Neural cell (in vitro differentiated cells): ENCODE results near the gene RPL22. TPM values are rescaled to one million over a fixed set of nuclear protein-coding genes. Genes with fewer than 3 reads are reported as not detected.
A peak's percentile ranks its signal among the peaks of the same experiment; 100 is the strongest.

Source experiments
- H2AFZ ChIP-seq: fragments of 200-600, 300-800 bp; sonication (generic), shearing (Covaris generic); 2 replicates; pipeline ENCODE4 v1.6.0; 2014; ENCODE audit warnings: low read depth, mild to moderate bottlenecking, antibody characterized with exemption, low read length, moderate library complexity
- H3F3A ChIP-seq: fragments of 200-600 bp; shearing (Covaris generic); 2 replicates; pipeline ENCODE4 v1.6.1; 2016; ENCODE audit warnings: mild to moderate bottlenecking, moderate library complexity, mixed read lengths, antibody characterized with exemption, low read length; ENCODE audit not compliant: insufficient read depth, poor library complexity, severe bottlenecking
- H3K27ac ChIP-seq: fragments of 200-600, 300-800 bp; sonication (generic), shearing (Covaris generic); 2 replicates; pipeline ENCODE4 v1.5.1; 2014; ENCODE audit warnings: mild to moderate bottlenecking, low read length, moderate library complexity
- H3K27me3 ChIP-seq: fragments of 300-800, 200-600 bp; sonication (generic), shearing (Covaris generic); 2 replicates; pipeline ENCODE4 v1.6.0; 2014; ENCODE audit warnings: mild to moderate bottlenecking, low read depth, low read length, moderate library complexity; ENCODE audit not compliant: insufficient read depth
- H3K36me3 ChIP-seq: fragments of 300-800, 200-600 bp; sonication (generic), shearing (Covaris generic); 2 replicates; pipeline ENCODE4 v1.5.1; 2014; ENCODE audit warnings: mild to moderate bottlenecking, antibody characterized with exemption, low read length, moderate library complexity; ENCODE audit not compliant: insufficient read depth
- H3K4me2 ChIP-seq: fragments of 300-800, 200-600 bp; sonication (generic), shearing (Covaris generic); 2 replicates; pipeline ENCODE4 v1.6.0; 2014; ENCODE audit warnings: mild to moderate bottlenecking, low read length
- H3K4me3 ChIP-seq: fragments of 300-800, 200-600 bp; sonication (generic), shearing (Covaris generic); 2 replicates; pipeline ENCODE4 v1.5.1; 2014; ENCODE audit warnings: mild to moderate bottlenecking, low read length, moderate library complexity
- H3K79me2 ChIP-seq: fragments of 200-600 bp; shearing (Covaris generic); replicated peaks from 2 replicates; pipeline ENCODE4 v1.6.0; 2014; ENCODE audit warnings: mild to moderate bottlenecking, low read length, moderate library complexity; ENCODE audit not compliant: insufficient read depth
- H3K9ac ChIP-seq: fragments of 300-800, 200-600 bp; sonication (generic), shearing (Covaris generic); 2 replicates; pipeline ENCODE4 v1.6.1; 2016; ENCODE audit warnings: mild to moderate bottlenecking, low read length, mixed read lengths
- H3K9me2 ChIP-seq: fragments of 200-600 bp; shearing (Covaris generic); 2 replicates; pipeline ENCODE4 v1.6.1; 2016; ENCODE audit warnings: mild to moderate bottlenecking, low read length, mixed read lengths; ENCODE audit not compliant: insufficient read depth
- H3K9me3 ChIP-seq: fragments of 200-600, 300-800 bp; sonication (generic), shearing (Covaris generic); 2 replicates; pipeline ENCODE4 v1.6.1; 2016; ENCODE audit warnings: mild to moderate bottlenecking, mixed run types, low read length, moderate library complexity, mixed read lengths
- H4K20me1 ChIP-seq: fragments of 200-600 bp; shearing (Covaris generic); 2 replicates; pipeline ENCODE4 v1.6.1; 2016; ENCODE audit warnings: mild to moderate bottlenecking, mixed run types; ENCODE audit not compliant: insufficient read depth
- CTCF ChIP-seq: fragments of 450-650 bp; IDR thresholded peaks from 2 replicates; pipeline ENCODE4 v1.5.1; 2014; ENCODE audit warnings: antibody characterized with exemption, mild to moderate bottlenecking, moderate library complexity; ENCODE audit not compliant: poor library complexity, severe bottlenecking
- EP300 ChIP-seq: fragments of 450-650 bp; conservative IDR thresholded peaks from 2 replicates; pipeline ENCODE4 v1.6.1; 2014; ENCODE audit warnings: antibody characterized with exemption, mild to moderate bottlenecking, moderate library complexity; ENCODE audit not compliant: poor library complexity, severe bottlenecking
- EZH2 ChIP-seq: fragments of 200-600, 300-800 bp; shearing (Covaris generic), sonication (generic); IDR thresholded peaks from 2 replicates; pipeline ENCODE4 v1.6.1; 2014; ENCODE audit warnings: antibody characterized with exemption, low read length, borderline replicate concordance, mild to moderate bottlenecking; ENCODE audit not compliant: insufficient read depth, poor library complexity, severe bottlenecking
- MXI1 ChIP-seq: fragments of 450-650 bp; conservative IDR thresholded peaks from 2 replicates; pipeline ENCODE4 v1.6.1; 2014; ENCODE audit warnings: antibody characterized with exemption, mild to moderate bottlenecking; ENCODE audit not compliant: poor library complexity, severe bottlenecking
- POLR2AphosphoS5 ChIP-seq: IDR thresholded peaks from 2 replicates; pipeline ENCODE4 v1.6.1; 2012
- RAD21 ChIP-seq: fragments of 450-650 bp; conservative IDR thresholded peaks from 2 replicates; pipeline ENCODE4 v1.6.1; 2014; ENCODE audit warnings: antibody characterized with exemption, mild to moderate bottlenecking, moderate library complexity
- SMC3 ChIP-seq: fragments of 450-650 bp; conservative IDR thresholded peaks from 2 replicates; pipeline ENCODE4 v1.6.1; 2014; ENCODE audit warnings: antibody characterized with exemption, mild to moderate bottlenecking, moderate library complexity; ENCODE audit not compliant: poor library complexity
- TAF1 ChIP-seq: IDR thresholded peaks from 2 replicates; pipeline ENCODE4 v1.6.1; 2012; ENCODE audit warnings: low read depth
- polyA plus RNA-seq: library from polyadenylated mRNA; depleted of rRNA; stranded (reverse); fragments of >200 nt; gene quantifications from 2 replicates; pipeline ENCODE4 v1.2.3, GENCODE V29; 2014
- TF ChIP-seq, protein P1 (sequence below): IDR thresholded peaks from 2 replicates; pipeline ENCODE4 v1.6.1; 2012; ENCODE audit warnings: borderline replicate concordance

RPL22 gene
- polyA plus RNA-seq, 1 donor from 2014 or later = 294 TPM

- H3K4me2 ChIP-seq = peak overlapping the region; percentile 80
- peaks cover 62% of the 10 kb centered on the region for H3K27me3 ChIP-seq
- TF ChIP-seq, protein P1, sequence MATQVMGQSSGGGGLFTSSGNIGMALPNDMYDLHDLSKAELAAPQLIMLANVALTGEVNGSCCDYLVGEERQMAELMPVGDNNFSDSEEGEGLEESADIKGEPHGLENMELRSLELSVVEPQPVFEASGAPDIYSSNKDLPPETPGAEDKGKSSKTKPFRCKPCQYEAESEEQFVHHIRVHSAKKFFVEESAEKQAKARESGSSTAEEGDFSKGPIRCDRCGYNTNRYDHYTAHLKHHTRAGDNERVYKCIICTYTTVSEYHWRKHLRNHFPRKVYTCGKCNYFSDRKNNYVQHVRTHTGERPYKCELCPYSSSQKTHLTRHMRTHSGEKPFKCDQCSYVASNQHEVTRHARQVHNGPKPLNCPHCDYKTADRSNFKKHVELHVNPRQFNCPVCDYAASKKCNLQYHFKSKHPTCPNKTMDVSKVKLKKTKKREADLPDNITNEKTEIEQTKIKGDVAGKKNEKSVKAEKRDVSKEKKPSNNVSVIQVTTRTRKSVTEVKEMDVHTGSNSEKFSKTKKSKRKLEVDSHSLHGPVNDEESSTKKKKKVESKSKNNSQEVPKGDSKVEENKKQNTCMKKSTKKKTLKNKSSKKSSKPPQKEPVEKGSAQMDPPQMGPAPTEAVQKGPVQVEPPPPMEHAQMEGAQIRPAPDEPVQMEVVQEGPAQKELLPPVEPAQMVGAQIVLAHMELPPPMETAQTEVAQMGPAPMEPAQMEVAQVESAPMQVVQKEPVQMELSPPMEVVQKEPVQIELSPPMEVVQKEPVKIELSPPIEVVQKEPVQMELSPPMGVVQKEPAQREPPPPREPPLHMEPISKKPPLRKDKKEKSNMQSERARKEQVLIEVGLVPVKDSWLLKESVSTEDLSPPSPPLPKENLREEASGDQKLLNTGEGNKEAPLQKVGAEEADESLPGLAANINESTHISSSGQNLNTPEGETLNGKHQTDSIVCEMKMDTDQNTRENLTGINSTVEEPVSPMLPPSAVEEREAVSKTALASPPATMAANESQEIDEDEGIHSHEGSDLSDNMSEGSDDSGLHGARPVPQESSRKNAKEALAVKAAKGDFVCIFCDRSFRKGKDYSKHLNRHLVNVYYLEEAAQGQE = no peak
- TF ChIP-seq MXI1 (no peak), POLR2AphosphoS5 (no peak), SMC3 (no peak), EP300 (no peak), CTCF (no peak), RAD21 (no peak), EZH2 (no peak), TAF1 (no peak)
- no peak overlapping the region for H3K27ac ChIP-seq
- H3K9ac ChIP-seq = peak overlapping the region; percentile 62
- no peaks in the 10 kb centered on the region for H3K9me2 ChIP-seq
- H3K79me2 ChIP-seq = no peaks in the 10 kb centered on the region
- H2AFZ ChIP-seq = no peak overlapping the region
- H3K4me3 ChIP-seq = peak overlapping the region; percentile 82
- H3K36me3 ChIP-seq = no peaks in the 10 kb centered on the region
- no peaks in the 10 kb centered on the region for H3F3A ChIP-seq
- no peaks in the 10 kb centered on the region for H3K9me3 ChIP-seq
- H4K20me1 ChIP-seq = no peaks in the 10 kb centered on the region
These were observed 20.4 kb downstream of the RPL22 start for GRCh38 chr1:6178751-6179563.

DNA sequence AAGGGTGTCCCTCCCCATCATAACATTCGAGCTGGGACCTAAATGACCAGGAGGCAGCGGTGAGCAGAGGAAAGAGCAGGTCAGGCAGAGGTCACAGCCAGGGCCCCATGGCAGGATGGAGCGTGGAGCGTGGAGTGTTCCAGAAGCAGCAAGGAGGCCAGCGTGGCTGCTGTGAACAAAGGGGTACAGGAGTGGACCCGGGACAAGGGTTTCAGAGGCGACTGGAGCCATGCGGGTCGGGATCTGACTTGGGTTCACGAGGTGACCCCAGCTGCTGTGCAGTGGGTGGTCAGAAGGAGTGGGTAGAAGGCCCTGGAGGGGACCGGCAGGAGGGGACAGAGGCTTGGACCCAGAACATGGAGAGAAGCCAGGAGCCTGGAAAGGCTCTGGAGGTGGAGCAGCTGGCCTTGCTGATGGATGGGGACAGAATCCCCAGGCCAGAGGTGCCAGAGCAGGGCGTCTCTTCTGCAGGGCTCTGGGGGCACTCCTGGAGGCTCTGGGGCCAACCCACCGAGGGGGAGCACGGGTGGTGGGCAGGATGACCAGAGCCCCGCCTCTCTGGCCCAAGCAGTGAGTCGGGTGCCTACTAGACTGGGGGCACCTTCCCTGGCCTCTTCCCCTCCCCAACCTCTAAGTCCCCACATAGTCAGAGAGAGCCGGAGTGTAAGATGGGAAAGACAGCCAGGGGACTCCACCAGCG, 21.6 kb downstream of the RPL22 start:
- H3K36me3 ChIP-seq = no peaks in the 10 kb centered on the region
- H3K9ac ChIP-seq = no peak overlapping the region
- TF ChIP-seq TAF1 = no peak
- TF ChIP-seq EP300 = no peak
- TF ChIP-seq, protein P1 = no peak
- TF ChIP-seq SMC3 = no peak
- TF ChIP-seq POLR2AphosphoS5 = no peak
- TF ChIP-seq EZH2 = no peak
- no peak for TF ChIP-seq CTCF
- no peak overlapping the region for H3K27ac ChIP-seq
- no peaks in the 10 kb centered on the region for H3F3A ChIP-seq
- H3K4me3 ChIP-seq = peak overlapping the region; percentile 82
- H3K79me2 ChIP-seq = no peaks in the 10 kb centered on the region
- H3K9me2 ChIP-seq = no peaks in the 10 kb centered on the region
- H3K9me3 ChIP-seq = no peaks in the 10 kb centered on the region
- H2AFZ ChIP-seq = no peak overlapping the region
- no peak overlapping the region for H3K4me2 ChIP-seq
- H3K27me3 ChIP-seq = peaks cover 62% of the 10 kb centered on the region
- no peaks in the 10 kb centered on the region for H4K20me1 ChIP-seq
